Large intestine (tissue), 12 donors: ENCODE data around the gene KLK14. TPM values are rescaled to one million over a fixed set of nuclear protein-coding genes. Genes with fewer than 3 reads are reported as not detected.

Experiments
- DNase-seq, 2 donors: peaks; one replicate each; pipeline versions ENCODE4 v3.0.0 to v3.0.0-alpha.2; 2013
- H3K27ac ChIP-seq: one replicate; pipeline ENCODE4 v1.5.1; 2013; ENCODE audit warnings: low read length
- H3K27me3 ChIP-seq: 2 replicates; pipeline ENCODE4 v1.6.1; 2013; ENCODE audit warnings: low read length; ENCODE audit not compliant: control insufficient read depth, insufficient read depth
- H3K36me3 ChIP-seq: 2 replicates; pipeline ENCODE4 v1.6.1; 2013; ENCODE audit warnings: low read length; ENCODE audit not compliant: control insufficient read depth, insufficient read depth
- H3K4me1 ChIP-seq: one replicate; pipeline ENCODE4 v1.6.1; 2013; ENCODE audit warnings: low read length; ENCODE audit not compliant: control insufficient read depth, insufficient read depth
- H3K4me3 ChIP-seq: one replicate; pipeline ENCODE4 v1.5.1; 2013; ENCODE audit warnings: low read length
- H3K9me3 ChIP-seq: one replicate; pipeline ENCODE4 v1.6.1; 2013; ENCODE audit warnings: mild to moderate bottlenecking, low read depth, low read length, moderate library complexity; ENCODE audit not compliant: control insufficient read depth
- WGBS: methylation state at CpG from one replicate; pipeline ENCODE4 v1.1.5; 2013; ENCODE audit warnings: low lambda C conversion rate; ENCODE audit not compliant: insufficient coverage; 5-methylcytosine and 5-hydroxymethylcytosine counted together
- long read RNA-seq, 11 donors: transcript quantifications; one replicate each; lab custom pipeline, GENCODE V29; 2026
- polyA plus RNA-seq: library from polyadenylated mRNA; unstranded; fragments of 120-200 nt; gene quantifications from one replicate; pipeline ENCODE4 v1.2.1, GENCODE V29; 2013

Gene KLK14
- polyA plus RNA-seq, result 0.12 TPM
- long read RNA-seq, donor 1, result 0 reads
- long read RNA-seq, donor 2, result 0 reads
- long read RNA-seq, donor 3, result 0 reads
- long read RNA-seq, donor 4, result 0 reads
- long read RNA-seq, donor 5, result 0 reads
- long read RNA-seq, donor 6, result 0 reads
- long read RNA-seq, donor 7, result 0 reads
- long read RNA-seq, donor 8, result 0 reads
- long read RNA-seq, donor 9, result 0 reads
- long read RNA-seq, donor 10, result 0 reads
- long read RNA-seq, donor 11, result 0 reads

DNA sequence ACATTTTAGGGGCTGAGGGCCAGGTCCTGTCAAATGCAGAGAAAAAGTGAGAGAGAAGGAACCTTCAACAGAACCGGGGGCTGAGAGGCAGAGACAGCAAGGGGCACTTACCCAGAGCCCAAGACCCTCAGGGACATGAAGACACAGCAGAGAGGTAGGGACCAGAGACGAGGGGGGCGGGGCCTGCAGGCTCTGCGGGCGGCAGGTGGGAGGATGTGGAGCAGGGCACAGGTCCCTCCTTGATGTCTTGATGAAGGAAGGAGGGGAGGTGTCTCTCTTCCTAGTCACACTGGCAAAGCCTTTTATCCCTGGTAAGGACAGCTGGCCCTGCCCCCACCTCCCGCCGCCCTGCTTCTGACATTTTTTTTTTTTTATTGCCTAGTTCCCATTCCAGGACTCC lies at the start of gene KLK14:
Gene KLK14 (minus strand): TSS at position 277 of the 400 bp plus-strand sequence. CDS start 273 bp downstream, at position 4.
- H3K4me1 ChIP-seq, result no peaks in the 10 kb centered on the region
- no peak within 1 kb of the TSS for H3K4me3 ChIP-seq
- no peaks in the 10 kb centered on the region for H3K27me3 ChIP-seq
- no peaks in the 10 kb centered on the region for H3K36me3 ChIP-seq
- DNase-seq, result no peak
- WGBS, result no CpG with 5 or more reads among the region's 7 CpGs
- H3K27ac ChIP-seq, result no peak within 1 kb of the TSS
- no peaks in the 10 kb centered on the region for H3K9me3 ChIP-seq

DNA sequence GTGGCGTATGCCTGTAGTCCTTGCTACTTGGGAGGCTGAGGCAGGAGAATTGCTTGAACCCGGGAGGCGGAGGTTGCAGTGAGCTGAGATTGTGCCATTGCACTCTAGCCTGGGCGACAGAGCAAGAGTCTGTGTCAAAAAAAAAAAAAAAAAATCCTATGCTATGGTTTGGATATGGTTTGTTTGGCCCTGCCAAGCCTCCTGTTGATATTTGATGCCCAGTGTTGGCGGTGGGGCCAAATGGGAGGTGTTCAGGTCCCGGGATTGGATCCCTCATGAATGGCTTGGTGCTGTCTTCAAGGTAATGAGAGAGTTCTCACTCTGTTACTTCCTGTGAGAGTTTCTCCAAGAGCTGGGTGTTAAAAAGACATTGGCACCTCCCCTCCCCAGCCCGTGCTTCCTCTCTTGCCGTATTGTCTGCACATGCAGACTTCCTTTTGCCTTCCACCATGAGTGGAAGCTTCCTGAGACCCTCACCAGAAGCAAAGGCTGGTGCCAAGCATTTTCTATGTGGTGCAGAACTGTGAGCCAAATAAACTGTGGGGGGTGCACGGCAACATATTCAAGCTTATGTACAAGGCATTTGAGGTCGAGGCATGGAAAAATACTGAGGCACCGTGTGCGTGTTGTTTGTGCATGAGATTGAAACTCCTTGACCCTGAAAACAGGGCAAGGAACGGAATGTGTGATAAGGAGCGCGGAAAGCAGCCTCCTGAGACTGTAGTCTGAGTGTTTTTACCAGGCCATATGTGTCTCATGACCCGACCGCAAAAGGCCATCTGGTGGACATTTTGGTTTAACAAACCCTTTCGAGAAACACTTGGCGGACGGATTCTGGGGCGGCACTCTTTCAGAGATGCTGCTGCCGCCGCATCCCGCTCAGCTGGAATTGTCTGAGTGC lies 49.3 kb upstream of the KLK14 start:
- no CpG with 5 or more reads among the region's 24 CpGs for WGBS
- Histone ChIP-seq H3K27ac (no peak overlapping the region), H3K36me3 (no peaks in the 10 kb centered on the region), H3K9me3 (no peaks in the 10 kb centered on the region), H3K27me3 (peaks cover 4% of the 10 kb centered on the region), H3K4me3 (no peak overlapping the region), H3K4me1 (no peaks in the 10 kb centered on the region)
- peak; percentile 23 to 56 for DNase-seq

GRCh38 chr19:51129716-51130115 lies 47.0 kb upstream of the KLK14 start:
- H3K27me3 ChIP-seq, result no peaks in the 10 kb centered on the region
- no peaks in the 10 kb centered on the region for H3K4me1 ChIP-seq
- H3K4me3 ChIP-seq, result no peak overlapping the region
- no peaks in the 10 kb centered on the region for H3K36me3 ChIP-seq
- no peak overlapping the region for H3K27ac ChIP-seq
- DNase-seq, result no peak
- whole genome bisulfite sequencing, result no CpG with 5 or more reads among the region's 8 CpGs
- no peaks in the 10 kb centered on the region for H3K9me3 ChIP-seq

DNA sequence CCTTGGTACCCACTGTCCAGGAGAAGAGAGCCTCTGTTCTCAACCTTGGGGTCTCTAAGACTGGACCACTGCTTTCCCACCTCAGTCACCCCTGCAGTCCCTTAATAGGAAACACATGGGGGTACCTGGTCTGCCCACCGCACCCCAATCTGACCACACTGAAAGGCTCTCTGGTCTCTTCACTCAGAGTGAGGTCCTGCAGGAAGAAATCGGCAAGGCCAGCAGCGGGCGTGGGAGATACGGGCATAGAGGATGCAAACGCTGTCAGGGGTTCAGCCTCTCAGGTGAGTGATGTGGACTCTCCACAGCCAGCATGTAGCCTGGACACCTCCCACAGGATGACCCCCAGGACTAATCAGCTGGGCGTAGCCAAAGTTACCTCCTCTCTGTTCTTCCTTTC lies 45.5 kb upstream of the KLK14 start:
- Histone ChIP-seq H3K4me3 (no peak overlapping the region), H3K27ac (no peak overlapping the region), H3K27me3 (no peaks in the 10 kb centered on the region), H3K9me3 (no peaks in the 10 kb centered on the region), H3K4me1 (no peaks in the 10 kb centered on the region), H3K36me3 (no peaks in the 10 kb centered on the region)
- no CpG with 5 or more reads among the region's 7 CpGs for WGBS
- no peak for DNase-seq

DNA sequence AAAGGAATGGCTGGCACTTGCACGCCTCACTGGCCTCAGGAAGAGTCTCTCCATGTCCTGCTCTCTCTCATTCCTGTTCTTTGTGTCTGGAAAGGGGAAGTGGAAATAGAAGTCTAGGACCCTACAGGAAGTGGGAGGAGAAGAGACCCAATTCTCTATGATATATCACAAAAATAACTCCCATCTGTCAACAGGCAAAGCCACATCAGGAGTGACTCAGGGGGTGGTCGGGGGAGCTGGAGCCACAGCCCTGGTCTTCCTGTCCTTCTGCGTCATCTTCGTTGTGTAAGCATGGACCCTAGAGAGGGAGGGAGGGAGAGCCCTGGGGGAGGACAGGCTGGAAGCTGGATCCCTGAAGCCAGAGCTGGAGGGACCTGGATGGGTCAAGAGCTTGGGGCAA lies 45.1 kb upstream of the KLK14 start:
- Histone ChIP-seq H3K4me3 (no peak overlapping the region), H3K27ac (no peak overlapping the region), H3K27me3 (no peaks in the 10 kb centered on the region), H3K9me3 (no peaks in the 10 kb centered on the region), H3K4me1 (no peaks in the 10 kb centered on the region), H3K36me3 (no peaks in the 10 kb centered on the region)
- no peak for DNase-seq
- 71% methylated on average over 1 of the region's 4 CpGs for WGBS

DNA sequence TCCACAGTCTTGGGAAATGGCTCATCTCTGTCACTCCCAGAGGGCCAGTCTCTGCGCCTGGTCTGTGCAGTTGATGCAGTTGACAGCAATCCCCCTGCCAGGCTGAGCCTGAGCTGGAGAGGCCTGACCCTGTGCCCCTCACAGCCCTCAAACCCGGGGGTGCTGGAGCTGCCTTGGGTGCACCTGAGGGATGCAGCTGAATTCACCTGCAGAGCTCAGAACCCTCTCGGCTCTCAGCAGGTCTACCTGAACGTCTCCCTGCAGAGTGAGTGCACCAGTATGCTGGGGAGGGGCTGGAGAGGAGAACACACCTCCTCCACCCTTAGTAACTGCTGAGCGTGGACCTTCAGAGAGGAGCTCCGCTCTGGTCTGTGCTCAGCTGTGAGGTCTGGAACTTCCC lies 44.3 kb upstream of the KLK14 start:
- Histone ChIP-seq H3K27me3 (no peaks in the 10 kb centered on the region), H3K36me3 (no peaks in the 10 kb centered on the region), H3K4me1 (no peaks in the 10 kb centered on the region), H3K9me3 (no peaks in the 10 kb centered on the region), H3K27ac (no peak overlapping the region), H3K4me3 (no peak overlapping the region)
- no CpG with 5 or more reads among the region's 6 CpGs for WGBS
- no peak for DNase-seq

GRCh38 chr19:51125421-51126075 lies 42.9 kb upstream of the KLK14 start:
- H3K27ac ChIP-seq, result no peak overlapping the region
- no peak for DNase-seq
- no peaks in the 10 kb centered on the region for H3K9me3 ChIP-seq
- no peaks in the 10 kb centered on the region for H3K4me1 ChIP-seq
- H3K36me3 ChIP-seq, result no peaks in the 10 kb centered on the region
- no peaks in the 10 kb centered on the region for H3K27me3 ChIP-seq
- no CpG with 5 or more reads among the region's 16 CpGs for WGBS
- no peak overlapping the region for H3K4me3 ChIP-seq

- no peak within 1 kb of the TSS for H3K27ac ChIP-seq
- WGBS, result no CpG with 5 or more reads among the region's 14 CpGs
- no peaks in the 10 kb centered on the region for H3K27me3 ChIP-seq
- no peaks in the 10 kb centered on the region for H3K9me3 ChIP-seq
- no peaks in the 10 kb centered on the region for H3K36me3 ChIP-seq
- DNase-seq, result no peak
- no peaks in the 10 kb centered on the region for H3K4me1 ChIP-seq
- no peak within 1 kb of the TSS for H3K4me3 ChIP-seq
Measured at GRCh38 chr19:51124729-51125128, 42.0 kb upstream of the KLK14 start, which contains the start of gene SIGLEC9. Gene SIGLEC9, plus strand, starts transcription at chr19:51124906. Its CDS starts 69 bp downstream, at chr19:51124975.

GRCh38 chr19:51124216-51124615 lies 41.5 kb upstream of the KLK14 start:
- Histone ChIP-seq H3K9me3 (no peaks in the 10 kb centered on the region), H3K27me3 (no peaks in the 10 kb centered on the region), H3K4me3 (no peak overlapping the region), H3K4me1 (no peaks in the 10 kb centered on the region), H3K27ac (no peak overlapping the region), H3K36me3 (no peaks in the 10 kb centered on the region)
- no CpG with 5 or more reads among the region's 9 CpGs for WGBS
- DNase-seq, result no peak

DNA sequence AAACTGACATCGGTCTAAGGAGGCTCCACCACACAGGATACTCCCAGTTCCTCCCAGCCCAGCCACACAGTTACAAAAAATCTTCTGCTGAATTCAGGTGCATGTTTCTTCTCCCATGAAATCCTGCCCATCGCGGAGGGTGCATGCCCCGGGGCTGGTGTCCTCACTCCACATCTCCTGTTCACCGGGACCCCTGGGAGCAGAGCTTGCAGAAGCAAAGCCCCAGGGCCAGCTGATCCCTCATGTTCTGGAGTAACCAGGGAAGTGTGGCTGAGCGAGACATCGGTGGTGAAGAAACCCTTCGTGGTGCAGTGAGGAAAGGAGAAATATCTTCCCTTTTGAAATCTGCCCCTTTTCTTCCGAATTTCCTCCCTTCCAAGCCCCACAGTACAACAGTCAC lies 41.1 kb upstream of the KLK14 start:
- no peak for DNase-seq

More for the DNA sequence above, 41.1 kb upstream of the KLK14 start:
- no CpG with 5 or more reads among the region's 9 CpGs for WGBS
- Histone ChIP-seq H3K36me3 (no peaks in the 10 kb centered on the region), H3K4me3 (no peak overlapping the region), H3K9me3 (no peaks in the 10 kb centered on the region), H3K27ac (no peak overlapping the region), H3K4me1 (no peaks in the 10 kb centered on the region), H3K27me3 (no peaks in the 10 kb centered on the region)
